HEK293 (cell line): Measurements from ENCODE around the gene BTBD17.

ENCODE experiments used
- CTCF ChIA-PET: fragments of 350-600 bp; formaldehyde crosslinking; extraction: SDS; loops from one replicate; lab custom pipeline; 2021; ENCODE audit warnings: antibody characterized with exemption; lab: Yijun Ruan, JAX
- POLR2A ChIA-PET: fragments of 300-600 bp; formaldehyde crosslinking; extraction: SDS; loops from one replicate; lab custom pipeline; 2020; ENCODE audit warnings: antibody characterized with exemption, inconsistent platforms; lab: Yijun Ruan, JAX
- H3K27ac ChIP-seq: fragments of 200-500 bp; sonication (Bioruptor generic); 2 replicates; pipeline ENCODE4 v1.5.1; 2014; ENCODE audit warnings: low read depth, low read length, control low read depth, inconsistent platforms; ENCODE audit errors: extremely low read depth
- H3K36me3 ChIP-seq, 2 experiments: fragments of 200-500 bp in 1 of 2; sonication (Bioruptor generic) in 1 of 2; 1 replicate in 1 of 2; 2 replicates in 1 of 2; pipeline ENCODE4 v1.5.1; 2014 to 2017; ENCODE audit warnings: inconsistent platforms in 2 of 2, low read length in 2 of 2; ENCODE audit not compliant: control insufficient read depth in 2 of 2, insufficient read depth in 1 of 2
- H3K4me1 ChIP-seq: fragments of 200-500 bp; sonication (Bioruptor generic); 2 replicates; pipeline ENCODE4 v1.5.1; 2014; ENCODE audit warnings: mild to moderate bottlenecking, low read length, inconsistent platforms; ENCODE audit not compliant: control insufficient read depth, insufficient read depth
- H3K4me3 ChIP-seq: 2 replicates; pipeline ENCODE4 v1.5.1; 2011; ENCODE audit warnings: low read depth, mild to moderate bottlenecking, control low read depth, low read length, moderate library complexity
- H3K9me3 ChIP-seq: fragments of 200-500 bp; sonication (Bioruptor generic); 2 replicates; pipeline ENCODE4 v1.5.1; 2014; ENCODE audit warnings: low read depth, low read length, inconsistent platforms; ENCODE audit not compliant: control insufficient read depth, insufficient read depth
- GLI2 ChIP-seq: fragments of 450-650 bp; formaldehyde crosslinking; IDR thresholded peaks from 2 replicates; pipeline ENCODE4; 2017; ENCODE audit warnings: missing biosample characterization, missing genetic modification characterization, low read depth, borderline replicate concordance
- HOXA7 ChIP-seq: sonication (generic); formaldehyde crosslinking; IDR thresholded peaks from 2 replicates; pipeline ENCODE4 v1.8.1; 2022; ENCODE audit warnings: missing genetic modification reagents, borderline replicate concordance
- MEIS1 ChIP-seq: sonication (generic); formaldehyde crosslinking; IDR thresholded peaks from 2 replicates; pipeline ENCODE4 v1.8.1; 2022; ENCODE audit warnings: missing genetic modification reagents, mild to moderate bottlenecking, borderline replicate concordance
- MYNN ChIP-seq: fragments of 450-650 bp; formaldehyde crosslinking; IDR thresholded peaks from 2 replicates; pipeline ENCODE4 v1.5.1; 2016; ENCODE audit warnings: missing biosample characterization, missing genetic modification characterization, borderline replicate concordance
- PRDM10 ChIP-seq: fragments of 450-650 bp; formaldehyde crosslinking; IDR thresholded peaks from 2 replicates; pipeline ENCODE4 v1.5.1; 2016; ENCODE audit warnings: missing biosample characterization, missing genetic modification characterization
- SALL2 ChIP-seq: fragments of 450-650 bp; formaldehyde crosslinking; IDR thresholded peaks from 2 replicates; pipeline ENCODE4 v1.5.0; 2017; ENCODE audit warnings: missing biosample characterization, mild to moderate bottlenecking, missing genetic modification characterization, borderline replicate concordance
- ZBTB44 ChIP-seq: fragments of 450-650 bp; IDR thresholded peaks from 2 replicates; pipeline ENCODE4 v1.5.1; 2018; ENCODE audit warnings: missing biosample characterization, mild to moderate bottlenecking, missing genetic modification characterization
- ZBTB7A ChIP-seq: fragments of 450-650 bp; formaldehyde crosslinking; IDR thresholded peaks from 2 replicates; pipeline ENCODE4 v1.5.1; 2016; ENCODE audit warnings: low read depth, missing biosample characterization, missing genetic modification characterization
- ZBTB8A ChIP-seq: fragments of 450-650 bp; formaldehyde crosslinking; IDR thresholded peaks from 2 replicates; pipeline ENCODE4 v1.5.1; 2016; ENCODE audit warnings: missing biosample characterization, missing genetic modification characterization
- ZNF335 ChIP-seq: fragments of 450-650 bp; formaldehyde crosslinking; conservative IDR thresholded peaks from 2 replicates; pipeline ENCODE4 v1.5.1; 2016; ENCODE audit warnings: missing biosample characterization, missing genetic modification characterization
- ZNF350 ChIP-seq: fragments of 450-650 bp; formaldehyde crosslinking; IDR thresholded peaks from 2 replicates; pipeline ENCODE4 v1.5.0; 2017; ENCODE audit warnings: missing biosample characterization, mild to moderate bottlenecking, missing genetic modification characterization
- ZNF513 ChIP-seq: fragments of 450-650 bp; IDR thresholded peaks from 2 replicates; pipeline ENCODE4 v1.5.1; 2018; ENCODE audit warnings: missing biosample characterization, missing genetic modification characterization
- ZNF621 ChIP-seq: fragments of 450-650 bp; formaldehyde crosslinking; IDR thresholded peaks from 2 replicates; pipeline ENCODE4 v1.5.1; 2017; ENCODE audit warnings: missing biosample characterization, missing genetic modification characterization
- ZNF654 ChIP-seq: fragments of 450-650 bp; formaldehyde crosslinking; IDR thresholded peaks from 2 replicates; pipeline ENCODE4 v1.5.1; 2016; ENCODE audit warnings: low read depth, missing biosample characterization, missing genetic modification characterization
- ZSCAN5A ChIP-seq: fragments of 450-650 bp; formaldehyde crosslinking; IDR thresholded peaks from 2 replicates; pipeline ENCODE4 v1.5.1; 2016; ENCODE audit warnings: missing biosample characterization, missing genetic modification characterization
- TF ChIP-seq, protein P1 (sequence below): fragments of 450-650 bp; formaldehyde crosslinking; IDR thresholded peaks from 2 replicates; pipeline ENCODE4 v1.5.1; 2016; ENCODE audit warnings: missing biosample characterization, missing genetic modification characterization
- TF ChIP-seq, protein P2 (sequence below): fragments of 450-650 bp; formaldehyde crosslinking; IDR thresholded peaks from 2 replicates; pipeline ENCODE4 v1.5.1; 2017; ENCODE audit warnings: missing biosample characterization, mild to moderate bottlenecking, missing genetic modification characterization, moderate library complexity
- TF ChIP-seq, protein P3 (sequence below): fragments of 450-650 bp; formaldehyde crosslinking; IDR thresholded peaks from 2 replicates; pipeline ENCODE4 v1.5.1; 2016; ENCODE audit warnings: missing biosample characterization, missing genetic modification characterization

BTBD17 gene, protein sequence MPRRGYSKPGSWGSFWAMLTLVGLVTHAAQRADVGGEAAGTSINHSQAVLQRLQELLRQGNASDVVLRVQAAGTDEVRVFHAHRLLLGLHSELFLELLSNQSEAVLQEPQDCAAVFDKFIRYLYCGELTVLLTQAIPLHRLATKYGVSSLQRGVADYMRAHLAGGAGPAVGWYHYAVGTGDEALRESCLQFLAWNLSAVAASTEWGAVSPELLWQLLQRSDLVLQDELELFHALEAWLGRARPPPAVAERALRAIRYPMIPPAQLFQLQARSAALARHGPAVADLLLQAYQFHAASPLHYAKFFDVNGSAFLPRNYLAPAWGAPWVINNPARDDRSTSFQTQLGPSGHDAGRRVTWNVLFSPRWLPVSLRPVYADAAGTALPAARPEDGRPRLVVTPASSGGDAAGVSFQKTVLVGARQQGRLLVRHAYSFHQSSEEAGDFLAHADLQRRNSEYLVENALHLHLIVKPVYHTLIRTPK

DNA sequence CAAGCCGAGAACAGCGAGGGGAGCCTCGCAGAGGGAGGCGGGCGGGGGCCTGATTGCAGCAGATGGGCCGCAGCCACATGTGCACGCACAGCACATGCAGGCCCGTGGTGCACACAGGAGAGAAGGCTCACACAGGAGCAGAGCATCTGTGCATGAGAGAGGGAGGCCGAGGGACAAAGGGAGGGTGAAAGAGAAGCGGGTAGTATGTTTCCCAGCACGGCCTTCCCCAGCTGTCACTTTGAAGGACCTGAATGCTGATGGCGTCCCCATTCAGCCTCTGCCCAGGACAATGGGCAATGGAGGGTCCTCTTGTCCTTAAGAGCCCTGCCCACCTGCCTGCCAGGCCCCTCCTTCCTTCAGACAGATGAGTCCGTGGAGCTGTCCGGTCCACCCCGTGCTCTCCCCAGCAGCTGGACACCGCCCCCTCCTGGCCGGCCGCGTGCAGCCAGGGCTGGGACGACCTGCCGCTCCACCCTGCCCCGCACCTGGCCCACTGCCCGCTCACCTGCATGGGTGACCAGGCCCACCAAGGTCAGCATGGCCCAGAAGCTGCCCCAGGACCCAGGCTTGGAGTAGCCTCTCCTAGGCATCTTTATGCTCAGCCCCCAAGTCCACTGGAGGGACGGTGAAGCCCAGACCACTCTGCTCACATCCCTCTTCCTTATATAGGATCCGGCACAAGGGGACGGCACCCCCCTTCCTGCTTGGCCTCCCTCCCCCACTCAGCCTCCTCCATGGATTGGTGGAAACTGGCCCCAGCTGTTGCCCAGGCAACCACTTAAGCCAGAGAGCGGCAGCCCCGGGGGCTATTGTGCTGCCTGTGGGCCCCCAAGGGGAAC, at the start of gene BTBD17:
TSS of gene BTBD17 (minus strand) at position 639 of the 839 bp plus-strand sequence. CDS start at position 590, 49 bp downstream.
- ChIA-PET POLR2A (interaction anchor here (1.0 kb wide), 2 partner anchors 91 to 158 kb away, joined by 3 to 5 read pairs; partner anchors contain the start of gene RPL38), CTCF (interaction anchor here (0.5 to 7.0 kb wide), 20 partner anchors 8 to 205 kb away, joined by 3 to 104 read pairs (median 4); no protein-coding TSS in a partner anchor)
- H3K36me3 ChIP-seq, result no peaks in the 10 kb centered on the region
- TF ChIP-seq SALL2 (tag by site-specific recombination) (no peak), ZBTB7A (tag by site-specific recombination) (no peak), ZSCAN5A (tag by site-specific recombination) (no peak), ZBTB8A (tag by site-specific recombination) (no peak), ZNF621 (no peak), ZNF350 (tag by site-specific recombination) (no peak), MEIS1 (CRISPR knock-in tag) (no peak), PRDM10 (tag by site-specific recombination) (peak; percentile 29; the same call in 1 of the 2 replicates), HOXA7 (CRISPR knock-in tag) (no peak), ZNF513 (tag by site-specific recombination) (no peak), ZNF654 (tag by site-specific recombination) (peak; percentile 36), GLI2 (no peak), ZBTB44 (tag by site-specific recombination) (no peak), MYNN (tag by site-specific recombination) (no peak), ZNF335 (no peak)
- TF ChIP-seq, protein P1, sequence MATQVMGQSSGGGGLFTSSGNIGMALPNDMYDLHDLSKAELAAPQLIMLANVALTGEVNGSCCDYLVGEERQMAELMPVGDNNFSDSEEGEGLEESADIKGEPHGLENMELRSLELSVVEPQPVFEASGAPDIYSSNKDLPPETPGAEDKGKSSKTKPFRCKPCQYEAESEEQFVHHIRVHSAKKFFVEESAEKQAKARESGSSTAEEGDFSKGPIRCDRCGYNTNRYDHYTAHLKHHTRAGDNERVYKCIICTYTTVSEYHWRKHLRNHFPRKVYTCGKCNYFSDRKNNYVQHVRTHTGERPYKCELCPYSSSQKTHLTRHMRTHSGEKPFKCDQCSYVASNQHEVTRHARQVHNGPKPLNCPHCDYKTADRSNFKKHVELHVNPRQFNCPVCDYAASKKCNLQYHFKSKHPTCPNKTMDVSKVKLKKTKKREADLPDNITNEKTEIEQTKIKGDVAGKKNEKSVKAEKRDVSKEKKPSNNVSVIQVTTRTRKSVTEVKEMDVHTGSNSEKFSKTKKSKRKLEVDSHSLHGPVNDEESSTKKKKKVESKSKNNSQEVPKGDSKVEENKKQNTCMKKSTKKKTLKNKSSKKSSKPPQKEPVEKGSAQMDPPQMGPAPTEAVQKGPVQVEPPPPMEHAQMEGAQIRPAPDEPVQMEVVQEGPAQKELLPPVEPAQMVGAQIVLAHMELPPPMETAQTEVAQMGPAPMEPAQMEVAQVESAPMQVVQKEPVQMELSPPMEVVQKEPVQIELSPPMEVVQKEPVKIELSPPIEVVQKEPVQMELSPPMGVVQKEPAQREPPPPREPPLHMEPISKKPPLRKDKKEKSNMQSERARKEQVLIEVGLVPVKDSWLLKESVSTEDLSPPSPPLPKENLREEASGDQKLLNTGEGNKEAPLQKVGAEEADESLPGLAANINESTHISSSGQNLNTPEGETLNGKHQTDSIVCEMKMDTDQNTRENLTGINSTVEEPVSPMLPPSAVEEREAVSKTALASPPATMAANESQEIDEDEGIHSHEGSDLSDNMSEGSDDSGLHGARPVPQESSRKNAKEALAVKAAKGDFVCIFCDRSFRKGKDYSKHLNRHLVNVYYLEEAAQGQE (tag by site-specific recombination), result 0 out of 2 replicates have a peak, but pooled peaks have one; percentile 19
- TF ChIP-seq, protein P2, sequence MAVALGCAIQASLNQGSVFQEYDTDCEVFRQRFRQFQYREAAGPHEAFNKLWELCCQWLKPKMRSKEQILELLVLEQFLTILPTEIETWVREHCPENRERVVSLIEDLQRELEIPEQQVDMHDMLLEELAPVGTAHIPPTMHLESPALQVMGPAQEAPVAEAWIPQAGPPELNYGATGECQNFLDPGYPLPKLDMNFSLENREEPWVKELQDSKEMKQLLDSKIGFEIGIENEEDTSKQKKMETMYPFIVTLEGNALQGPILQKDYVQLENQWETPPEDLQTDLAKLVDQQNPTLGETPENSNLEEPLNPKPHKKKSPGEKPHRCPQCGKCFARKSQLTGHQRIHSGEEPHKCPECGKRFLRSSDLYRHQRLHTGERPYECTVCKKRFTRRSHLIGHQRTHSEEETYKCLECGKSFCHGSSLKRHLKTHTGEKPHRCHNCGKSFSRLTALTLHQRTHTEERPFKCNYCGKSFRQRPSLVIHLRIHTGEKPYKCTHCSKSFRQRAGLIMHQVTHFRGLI, result no peak
- TF ChIP-seq, protein P3, sequence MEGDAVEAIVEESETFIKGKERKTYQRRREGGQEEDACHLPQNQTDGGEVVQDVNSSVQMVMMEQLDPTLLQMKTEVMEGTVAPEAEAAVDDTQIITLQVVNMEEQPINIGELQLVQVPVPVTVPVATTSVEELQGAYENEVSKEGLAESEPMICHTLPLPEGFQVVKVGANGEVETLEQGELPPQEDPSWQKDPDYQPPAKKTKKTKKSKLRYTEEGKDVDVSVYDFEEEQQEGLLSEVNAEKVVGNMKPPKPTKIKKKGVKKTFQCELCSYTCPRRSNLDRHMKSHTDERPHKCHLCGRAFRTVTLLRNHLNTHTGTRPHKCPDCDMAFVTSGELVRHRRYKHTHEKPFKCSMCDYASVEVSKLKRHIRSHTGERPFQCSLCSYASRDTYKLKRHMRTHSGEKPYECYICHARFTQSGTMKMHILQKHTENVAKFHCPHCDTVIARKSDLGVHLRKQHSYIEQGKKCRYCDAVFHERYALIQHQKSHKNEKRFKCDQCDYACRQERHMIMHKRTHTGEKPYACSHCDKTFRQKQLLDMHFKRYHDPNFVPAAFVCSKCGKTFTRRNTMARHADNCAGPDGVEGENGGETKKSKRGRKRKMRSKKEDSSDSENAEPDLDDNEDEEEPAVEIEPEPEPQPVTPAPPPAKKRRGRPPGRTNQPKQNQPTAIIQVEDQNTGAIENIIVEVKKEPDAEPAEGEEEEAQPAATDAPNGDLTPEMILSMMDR, result peak; percentile 79

More for the DNA sequence above, at the start of gene BTBD17:
- no peaks in the 10 kb centered on the region for H3K9me3 ChIP-seq
- no peak within 1 kb of the TSS for H3K4me3 ChIP-seq
- H3K27ac ChIP-seq, result no peak within 1 kb of the TSS
- H3K4me1 ChIP-seq, result no peaks in the 10 kb centered on the region
